HG03108 (cell line): Measurements from ENCODE around the gene NT5C1A.
A peak's percentile ranks its signal among the peaks of the same experiment; 100 is the strongest.

ENCODE experiments used
- ATAC-seq: cut with Tn5 transposase; IDR thresholded peaks from one replicate; pipeline ENCODE4 v1.9.1; 2021; ENCODE audit warnings: moderate library complexity; ENCODE audit not compliant: unreplicated experiment

Gene NT5C1A

DNA sequence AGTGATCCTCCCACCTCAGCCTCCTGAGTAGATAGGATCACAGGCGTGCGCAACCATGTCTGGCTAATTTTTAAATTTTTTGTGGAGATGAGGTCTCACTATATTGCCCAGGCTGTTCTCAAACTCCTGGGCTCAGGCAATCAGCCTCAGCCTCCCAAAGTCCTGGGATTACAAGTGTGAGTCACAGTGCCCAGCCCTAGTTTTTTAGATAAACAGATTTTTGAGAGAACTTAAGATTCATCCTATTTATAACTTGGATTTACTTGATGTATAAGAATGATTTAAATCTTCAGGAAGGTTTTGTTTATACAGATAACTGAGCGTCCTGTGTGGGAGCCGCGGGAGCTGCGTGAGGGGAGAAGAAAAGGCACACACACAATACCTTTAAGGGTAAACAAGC lies 58.7 kb downstream of the NT5C1A start:
- no peak for ATAC-seq

GRCh38 chr1:39609618-39610331 lies 62.1 kb downstream of the NT5C1A start:
- peak; percentile 56 for ATAC-seq
